GM12878 (cell line): ENCODE data around the gene HSPE1. TPM values are rescaled to one million over a fixed set of nuclear protein-coding genes. Genes with fewer than 3 reads are reported as not detected.
A peak's percentile ranks its signal among the peaks of the same experiment; 100 is the strongest.

Experiments
- ATAC-seq: fragments of 200-7000 bp; cut with Tn5 transposase; 3 replicates; pipeline ENCODE4 v1.9.1; 2020; ENCODE audit warnings: mild to moderate bottlenecking, moderate library complexity
- BruUV-seq: library from RNA; stranded (reverse); fragments of 400-500 nt; replicated peaks from 2 replicates; lab custom pipeline; 2021; lab: Mats Ljungman, UMichigan
- CTCF ChIA-PET: fragments of 300-600 bp; sonication (Branson Sonifier 250); formaldehyde crosslinking; extraction: SDS; loops from one replicate; lab custom pipeline; 2021; ENCODE audit warnings: inconsistent platforms; lab: Yijun Ruan, JAX
- POLR2A ChIA-PET: fragments of 350-600 bp; formaldehyde crosslinking; extraction: SDS; loops from one replicate; lab custom pipeline; 2021; ENCODE audit warnings: inconsistent platforms; lab: Charles Lee
- RAD21 ChIA-PET: fragments of 300-600 bp; sonication (Branson Sonifier 250); formaldehyde crosslinking; loops from one replicate; lab custom pipeline; 2023; ENCODE audit warnings: antibody characterized with exemption; ENCODE audit not compliant: unreplicated experiment; lab: Charles Lee
- SMC1A ChIA-PET: fragments of 300-600 bp; sonication (Branson Sonifier 250); formaldehyde crosslinking; loops from one replicate; lab custom pipeline; 2023; ENCODE audit not compliant: unreplicated experiment, uncharacterized antibody; lab: Charles Lee
- DNase-seq: peaks from one replicate; pipeline ENCODE4 v3.0.0-alpha.2; 2011; ENCODE audit warnings: low read depth, low spot score
- FAIRE-seq: peaks from 3 replicates; lab custom pipeline; 2011; peaks lifted over from hg19 to GRCh38; lab: Jason Lieb, UNC
- H2AFZ ChIP-seq: 2 replicates; pipeline ENCODE4 v1.6.0; 2011; ENCODE audit warnings: low read depth, low read length, control low read depth; ENCODE audit not compliant: control insufficient read depth
- H3K27ac ChIP-seq: 2 replicates; pipeline ENCODE4 v1.5.1; 2011; ENCODE audit warnings: control low read depth; ENCODE audit not compliant: control insufficient read depth, insufficient read depth
- H3K27me3 ChIP-seq, 2 experiments: replicated peaks in 1 of 2; 2 replicates each; pipeline versions ENCODE4 v1.6.0 to v1.6.1; 2011; ENCODE audit warnings: low read length in 1 of 2; ENCODE audit not compliant: control insufficient read depth in 2 of 2, insufficient read depth in 2 of 2
- H3K36me3 ChIP-seq, 2 experiments: 2 replicates each; pipeline ENCODE4 v1.5.1; 2011; ENCODE audit warnings: low read length in 1 of 2; ENCODE audit not compliant: control insufficient read depth in 2 of 2, insufficient read depth in 2 of 2
- H3K4me1 ChIP-seq: 2 replicates; pipeline ENCODE4 v1.6.1; 2011; ENCODE audit warnings: mild to moderate bottlenecking, low read length, moderate library complexity, mixed read lengths; ENCODE audit not compliant: control insufficient read depth, insufficient read depth
- H3K4me2 ChIP-seq: 2 replicates; pipeline ENCODE4 v1.6.0; 2011; ENCODE audit warnings: control low read depth; ENCODE audit not compliant: control insufficient read depth, insufficient read depth
- H3K4me3 ChIP-seq: fragments of 200-600 bp; sonication (generic); 2 replicates; pipeline ENCODE4 v1.5.1; 2016
- H3K79me2 ChIP-seq: 2 replicates; pipeline ENCODE4 v1.6.0; 2011; ENCODE audit warnings: low read length; ENCODE audit not compliant: control insufficient read depth, insufficient read depth
- H3K9ac ChIP-seq: 2 replicates; pipeline ENCODE4 v1.8.0; 2011; ENCODE audit warnings: low read length, control low read depth, mixed read lengths; ENCODE audit not compliant: control insufficient read depth, insufficient read depth
- H3K9me3 ChIP-seq: replicated peaks from 3 replicates; pipeline ENCODE4 v1.5.1; 2011; ENCODE audit warnings: mild to moderate bottlenecking, low read length; ENCODE audit not compliant: control insufficient read depth, insufficient read depth
- H4K20me1 ChIP-seq: 2 replicates; pipeline ENCODE4 v1.6.0; 2011; ENCODE audit not compliant: control insufficient read depth, insufficient read depth
- BRCA1 ChIP-seq: IDR thresholded peaks from 2 replicates; pipeline ENCODE4 v1.6.1; 2011; ENCODE audit warnings: low read depth, low read length, improper control_type of control experiment
- CEBPZ ChIP-seq: fragments of 150-350 bp; IDR thresholded peaks from 2 replicates; pipeline ENCODE4 v1.6.1; 2016; ENCODE audit warnings: low read depth, low read length
- CHD4 ChIP-seq: fragments of 200-600 bp; sonication (generic); IDR thresholded peaks from 2 replicates; pipeline ENCODE4 v1.6.1; 2016; ENCODE audit warnings: mild to moderate bottlenecking
- CREB1 ChIP-seq: IDR thresholded peaks from 2 replicates; pipeline ENCODE4 v1.6.1; 2012; ENCODE audit warnings: low read depth, mild to moderate bottlenecking, inconsistent platforms
- ETV6 ChIP-seq, 2 experiments: fragments of 450-650 bp in 1 of 2; IDR thresholded peaks in 1 of 2; conservative IDR thresholded peaks in 1 of 2; 2 replicates each; pipeline ENCODE4 v1.6.1; 2014; ENCODE audit warnings: antibody characterized with exemption in 1 of 2, borderline replicate concordance in 1 of 2, low read depth in 1 of 2, mild to moderate bottlenecking in 1 of 2, moderate library complexity in 1 of 2
- IKZF2 ChIP-seq, 2 experiments: fragments of 450-650 bp; IDR thresholded peaks; 2 replicates each; pipeline ENCODE4 v1.6.1; 2017; ENCODE audit warnings: mild to moderate bottlenecking in 2 of 2, moderate library complexity in 2 of 2
- KLF5 ChIP-seq: fragments of 450-650 bp; IDR thresholded peaks from 2 replicates; pipeline ENCODE4 v1.6.1; 2014; ENCODE audit warnings: mild to moderate bottlenecking; ENCODE audit not compliant: partially characterized antibody
- MEF2A ChIP-seq: IDR thresholded peaks from 2 replicates; pipeline ENCODE4 v1.6.1; 2011; ENCODE audit warnings: low read depth, mild to moderate bottlenecking, low read length, moderate library complexity; ENCODE audit not compliant: insufficient read depth
- SP1 ChIP-seq: IDR thresholded peaks from one replicate; pipeline ENCODE4 v1.6.1; 2011; ENCODE audit warnings: low read depth, low read length
- TCF12 ChIP-seq: IDR thresholded peaks from 2 replicates; pipeline ENCODE4 v1.6.1; 2011; ENCODE audit warnings: low read depth, mild to moderate bottlenecking, low read length
- ZBTB33 ChIP-seq: fragments of 450-650 bp; IDR thresholded peaks from 2 replicates; pipeline ENCODE4 v1.6.1; 2017; ENCODE audit warnings: mild to moderate bottlenecking
- WGBS: methylation state at CpG from one replicate; pipeline ENCODE4 v1.1.6; 2016; ENCODE audit warnings: low lambda C conversion rate; ENCODE audit not compliant: insufficient replicate concordance, insufficient coverage; ENCODE audit errors: missing lambda C conversion rate; 5-methylcytosine and 5-hydroxymethylcytosine counted together
- in situ Hi-C: fragments of 300-500 bp; cut with MboI; formaldehyde crosslinking; loops from 9 replicates; pipeline ENCODE4 v1.14.3; 2018; ENCODE audit warnings: mixed read lengths
- intact Hi-C: fragments of 100-400 bp; cut with micrococcal nuclease; formaldehyde crosslinking; loops from one replicate; pipeline ENCODE4 v1.14.2; 2022; ENCODE audit not compliant: unreplicated experiment
- polyA plus RNA-seq, 11 experiments: library from polyadenylated mRNA; depleted of rRNA in 4 of 11; unstranded in 6 of 11; stranded (reverse) in 5 of 11; fragments of >200 nt; fragmentation: Nextera tagmentation in 4 of 11; fragmentation: Illumina TruSeq in 1 of 11; extraction: Ambion mirVana in 4 of 11; extraction: Trizol in 1 of 11; gene quantifications; 1 replicate in 1 of 11; 2 replicates in 10 of 11; pipeline versions ENCODE4 v1.2.1 to v1.2.3, GENCODE V29; 2011 to 2016; ENCODE audit warnings: inconsistent platforms in 2 of 11, missing spikeins in 2 of 11, low read depth in 1 of 11
- total RNA-seq, 4 experiments: library from RNA; depleted of rRNA in 3 of 4; stranded (reverse); fragments of >200 nt in 3 of 4; fragmentation: Illumina TruSeq in 1 of 4; extraction: Trizol in 1 of 4; gene quantifications; 2 replicates each; pipeline versions ENCODE4 v1.2.1 to v1.2.3, GENCODE V29; 2013 to 2021
- TF ChIP-seq, protein P1 (sequence below): IDR thresholded peaks from 2 replicates; pipeline ENCODE4 v1.6.1; 2011; ENCODE audit warnings: mild to moderate bottlenecking, low read depth, low read length, moderate library complexity; ENCODE audit not compliant: insufficient replicate concordance

Gene HSPE1
- total and polyA plus RNA-seq, 10 of the 15 experiments (the other 5 are each of a cell fraction or from before 2014, with no cell fraction given): 180 to 1,096 (median 505) TPM

- no peak for TF ChIP-seq CEBPZ
- TF ChIP-seq SP1: peak; percentile 81
- no peak for TF ChIP-seq BRCA1
- TF ChIP-seq ETV6 (conservative IDR thresholded peaks at IDR 0.05 in 1 of 2, IDR thresholded peaks at IDR 0.05 in 1 of 2; ENCODE audit: borderline replicate concordance in 1 of 2, low read depth in 1 of 2): peak in 1 of 2 experiments; percentile 9; a peak in 1 of 4 replicates
- TF ChIP-seq CHD4: no peak
Observed at GRCh38 chr2:197515739-197516392, 15.7 kb downstream of the HSPE1 start, which contains the start of gene MOB4 (continued).

DNA sequence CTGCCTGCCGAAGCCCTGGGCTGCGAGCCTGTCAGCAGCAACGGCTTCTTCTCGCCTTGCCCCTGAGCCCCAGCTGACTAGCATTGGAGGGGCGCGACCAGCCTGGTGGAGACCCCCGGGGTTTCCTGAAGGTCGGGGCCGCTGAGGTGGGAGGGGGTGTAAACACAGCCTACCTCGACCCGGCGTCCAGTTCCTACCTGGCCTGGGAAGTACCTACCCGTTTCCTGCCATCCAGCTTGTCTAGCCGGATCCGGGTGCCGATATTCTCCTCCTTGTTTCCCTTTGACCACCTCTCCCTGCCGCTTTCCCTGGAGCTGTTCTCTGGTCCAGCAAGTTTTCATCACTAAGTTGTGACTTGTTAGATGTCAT lies 16.2 kb downstream of the HSPE1 start:
- in situ Hi-C loops (no loop called here), intact Hi-C loops (loop anchor here (5.0 kb wide), 1 partner anchor 191 kb away; the partner anchor contains the start of gene MARS2)
- H3K9me3 ChIP-seq: peaks cover 5% of the 10 kb centered on the region
- FAIRE-seq (no peak), ATAC-seq (peak; percentile 42), DNase-seq (no peak)
- ChIA-PET CTCF (interaction anchor here (0.8 to 1.6 kb wide), 3 partner anchors 10 to 264 kb away, joined by 3 to 4 read pairs (median 4); no protein-coding TSS in a partner anchor), RAD21 (interaction anchor here (1.0 to 5.7 kb wide), 7 partner anchors 9 to 190 kb away, joined by 3 to 47 read pairs (median 4); partner anchors contain the start of genes HSPD1, HSPE1 and MARS2), POLR2A (interaction anchor here (0.6 to 7.0 kb wide), 13 partner anchors 8 to 589 kb away, joined by 3 to 156 read pairs (median 3); partner anchors contain the start of genes COQ10B, HSPD1, HSPE1 and MARS2), SMC1A (interaction anchor here (0.8 to 3.2 kb wide), 11 partner anchors 15 to 262 kb away, joined by 3 to 34 read pairs (median 3); partner anchors contain the start of genes COQ10B, HSPD1, HSPE1 and SF3B1)
- H4K20me1 ChIP-seq: no peaks in the 10 kb centered on the region
- peaks cover 7% of the 10 kb centered on the region for H3K4me1 ChIP-seq
- peak overlapping the region; percentile 82; the same call in 1 of the 2 replicates for H3K4me2 ChIP-seq
- WGBS: 0% methylated on average over 15 of the region's 17 CpGs
- no peaks in the 10 kb centered on the region for H3K27me3 ChIP-seq
- H3K4me3 ChIP-seq: peak overlapping the region; percentile 99
- peak overlapping the region; percentile 95 for H3K27ac ChIP-seq
- peak overlapping the region; percentile 95 for H3K9ac ChIP-seq
- no TSS peak for BruUV-seq
- H3K36me3 ChIP-seq: no peaks in the 10 kb centered on the region
- H2AFZ ChIP-seq: peak overlapping the region; percentile 94
- peaks cover 59% of the 10 kb centered on the region for H3K79me2 ChIP-seq
- TF ChIP-seq, protein P1, sequence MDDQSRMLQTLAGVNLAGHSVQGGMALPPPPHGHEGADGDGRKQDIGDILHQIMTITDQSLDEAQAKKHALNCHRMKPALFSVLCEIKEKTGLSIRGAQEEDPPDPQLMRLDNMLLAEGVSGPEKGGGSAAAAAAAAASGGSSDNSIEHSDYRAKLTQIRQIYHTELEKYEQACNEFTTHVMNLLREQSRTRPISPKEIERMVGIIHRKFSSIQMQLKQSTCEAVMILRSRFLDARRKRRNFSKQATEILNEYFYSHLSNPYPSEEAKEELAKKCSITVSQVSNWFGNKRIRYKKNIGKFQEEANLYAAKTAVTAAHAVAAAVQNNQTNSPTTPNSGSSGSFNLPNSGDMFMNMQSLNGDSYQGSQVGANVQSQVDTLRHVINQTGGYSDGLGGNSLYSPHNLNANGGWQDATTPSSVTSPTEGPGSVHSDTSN: no peak
- TF ChIP-seq MEF2A: no peak
- no peak for TF ChIP-seq KLF5
- no peak for TF ChIP-seq TCF12
- peak in 1 of 2 experiments; percentile 20; a peak in 1 of 4 replicates for TF ChIP-seq IKZF2 (IDR thresholded peaks at IDR 0.05)
- no peak for TF ChIP-seq ZBTB33
- TF ChIP-seq CREB1: no peak
